GM21529 (cell line): ENCODE measurements around the gene SND1.
"Not testable (repeated sequence)": the region's sequence is repeated elsewhere in the genome, so short reads cannot be mapped to it uniquely, and the experiment has no call there.

Experiments
- ATAC-seq: cut with Tn5 transposase; IDR thresholded peaks from one replicate; pipeline ENCODE4 v1.9.1; 2021; ENCODE audit not compliant: unreplicated experiment

Gene SND1

GRCh38 chr7:127901895-127902703 is 250.1 kb downstream of the SND1 start:
- peak; percentile 38 for ATAC-seq

- not testable (repeated sequence) for ATAC-seq
Measured at GRCh38 chr7:127902753-127903152, 250.8 kb downstream of the SND1 start.

GRCh38 chr7:127903892-127904669 is 252.1 kb downstream of the SND1 start:
- ATAC-seq, result no peak

- no peak for ATAC-seq
Measured at GRCh38 chr7:127904670-127904985, 252.6 kb downstream of the SND1 start.

GRCh38 chr7:127905021-127905420 is 253.0 kb downstream of the SND1 start:
- ATAC-seq, result no peak

GRCh38 chr7:127905491-127906330 is 253.7 kb downstream of the SND1 start:
- no peak for ATAC-seq

- ATAC-seq, result no peak
Measured at GRCh38 chr7:127907110-127908040, 255.4 kb downstream of the SND1 start.

- no peak for ATAC-seq
Measured at GRCh38 chr7:127908430-127909258, 256.6 kb downstream of the SND1 start.

- ATAC-seq, result no peak
Measured at GRCh38 chr7:127909424-127910152, 257.6 kb downstream of the SND1 start.

GRCh38 chr7:127910670-127911069 is 258.7 kb downstream of the SND1 start:
- no peak for ATAC-seq

- ATAC-seq, result peak; percentile 87
Measured at GRCh38 chr7:127911968-127912511, 260.0 kb downstream of the SND1 start.

GRCh38 chr7:127912901-127913300 is 260.9 kb downstream of the SND1 start:
- ATAC-seq, result no peak

- ATAC-seq, result no peak
Measured at GRCh38 chr7:127913686-127914085, 261.7 kb downstream of the SND1 start.

- ATAC-seq, result no peak
Measured at GRCh38 chr7:127914693-127915092, 262.7 kb downstream of the SND1 start.

GRCh38 chr7:127916735-127917134 is 264.7 kb downstream of the SND1 start:
- no peak for ATAC-seq

- ATAC-seq, result no peak
Measured at GRCh38 chr7:127918130-127918529, 266.1 kb downstream of the SND1 start.

GRCh38 chr7:127920787-127921438 is 268.9 kb downstream of the SND1 start:
- ATAC-seq, result no peak

GRCh38 chr7:127922656-127923055 is 270.7 kb downstream of the SND1 start:
- no peak for ATAC-seq
